Stomach (tissue), 4 donors: ENCODE results near the gene DDX39B.
"Not testable (repeated sequence)": the region's sequence is repeated elsewhere in the genome, so short reads cannot be mapped to it uniquely, and the experiment has no call there.

Source experiments
- EP300 ChIP-seq: sonication (generic); formaldehyde crosslinking; IDR thresholded peaks from one replicate; pipeline ENCODE4 v1.6.1; 2017; ENCODE audit warnings: antibody characterized with exemption
- POLR2AphosphoS5 ChIP-seq, 3 donors: sonication (generic); formaldehyde crosslinking; IDR thresholded peaks; one replicate each; pipeline ENCODE4 v1.6.1; 2016; ENCODE audit warnings: antibody characterized with exemption in 3 of 3
- TF ChIP-seq, protein P1 (sequence below), 7 experiments: fragments of 450-650 bp in 4 of 7; fragments of 200-600 bp in 3 of 7; sonication (generic) in 3 of 7; IDR thresholded peaks; one replicate each; pipeline ENCODE4 v1.5.1; 2016 to 2019; ENCODE audit warnings: antibody characterized with exemption in 7 of 7, control low read depth in 2 of 7, mild to moderate bottlenecking in 1 of 7

DNA sequence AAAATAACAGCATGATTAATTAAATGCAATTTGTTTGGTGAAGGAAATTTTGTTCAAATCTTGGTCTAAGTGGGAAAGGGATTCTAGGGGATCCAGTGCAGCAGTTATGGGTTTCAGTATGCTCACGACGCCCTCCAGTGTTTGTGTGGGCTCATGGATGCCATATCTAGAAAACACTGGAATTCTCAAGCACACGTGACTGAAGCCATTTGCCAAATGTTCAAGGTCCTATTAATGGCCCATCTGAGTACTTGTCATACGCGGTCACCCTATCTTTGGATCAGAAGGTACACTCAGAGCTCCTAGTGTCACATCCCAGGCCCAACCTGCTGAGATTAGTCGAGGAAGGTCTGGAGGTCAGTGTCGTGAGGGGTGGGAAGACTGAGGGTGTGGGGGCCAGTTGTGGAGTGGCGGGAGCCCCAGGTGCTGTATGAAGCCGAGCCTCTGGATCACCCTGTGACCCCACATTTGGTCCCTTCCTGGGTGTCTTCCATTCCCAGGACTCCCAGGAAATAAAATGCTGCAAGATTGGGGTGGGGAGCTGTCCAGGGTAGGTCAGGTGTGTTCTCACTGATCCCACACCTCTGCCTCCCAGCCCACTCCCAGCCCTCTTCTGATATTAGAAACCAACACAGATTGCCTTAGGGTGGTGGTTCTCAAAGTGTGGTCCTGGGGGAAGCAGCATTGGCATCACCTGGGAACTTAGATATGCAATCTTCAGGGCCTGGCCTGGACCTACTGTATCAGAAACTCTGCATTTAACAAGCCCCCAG is 55.6 kb downstream of the DDX39B start:
- not testable (repeated sequence) for TF ChIP-seq POLR2AphosphoS5 (IDR thresholded peaks at IDR 0.05); EP300
- TF ChIP-seq, protein P1, sequence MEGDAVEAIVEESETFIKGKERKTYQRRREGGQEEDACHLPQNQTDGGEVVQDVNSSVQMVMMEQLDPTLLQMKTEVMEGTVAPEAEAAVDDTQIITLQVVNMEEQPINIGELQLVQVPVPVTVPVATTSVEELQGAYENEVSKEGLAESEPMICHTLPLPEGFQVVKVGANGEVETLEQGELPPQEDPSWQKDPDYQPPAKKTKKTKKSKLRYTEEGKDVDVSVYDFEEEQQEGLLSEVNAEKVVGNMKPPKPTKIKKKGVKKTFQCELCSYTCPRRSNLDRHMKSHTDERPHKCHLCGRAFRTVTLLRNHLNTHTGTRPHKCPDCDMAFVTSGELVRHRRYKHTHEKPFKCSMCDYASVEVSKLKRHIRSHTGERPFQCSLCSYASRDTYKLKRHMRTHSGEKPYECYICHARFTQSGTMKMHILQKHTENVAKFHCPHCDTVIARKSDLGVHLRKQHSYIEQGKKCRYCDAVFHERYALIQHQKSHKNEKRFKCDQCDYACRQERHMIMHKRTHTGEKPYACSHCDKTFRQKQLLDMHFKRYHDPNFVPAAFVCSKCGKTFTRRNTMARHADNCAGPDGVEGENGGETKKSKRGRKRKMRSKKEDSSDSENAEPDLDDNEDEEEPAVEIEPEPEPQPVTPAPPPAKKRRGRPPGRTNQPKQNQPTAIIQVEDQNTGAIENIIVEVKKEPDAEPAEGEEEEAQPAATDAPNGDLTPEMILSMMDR (IDR thresholded peaks at IDR 0.05): not testable (repeated sequence)
